SK-N-SH treated with all-trans-retinoic acid at 6 μM for 48 hours (cell line): ENCODE measurements around the gene SIRT7.

Experiments used
- ATAC-seq: fragments of 200-7000 bp; cut with Tn5 transposase; 3 replicates; pipeline ENCODE4 v1.9.1; 2020; ENCODE audit warnings: mild to moderate bottlenecking, moderate library complexity
- CSDC2 ChIP-seq: fragments of 250-450 bp; sonication (Bioruptor Pico); IDR thresholded peaks from 2 replicates; pipeline ENCODE4 v1.5.0; 2020; ENCODE audit warnings: mild to moderate bottlenecking, moderate library complexity
- ESRRG ChIP-seq: fragments of 250-450 bp; sonication (Bioruptor Pico); IDR thresholded peaks from 2 replicates; pipeline ENCODE4 v1.6.1; 2021; ENCODE audit warnings: mild to moderate bottlenecking
- GLIS3 ChIP-seq: fragments of 250-450 bp; sonication (Bioruptor Pico); IDR thresholded peaks from 2 replicates; pipeline ENCODE4 v1.5.0; 2020; ENCODE audit warnings: mild to moderate bottlenecking, moderate library complexity
- ISL1 ChIP-seq: fragments of 250-450 bp; sonication (Bioruptor Pico); IDR thresholded peaks from 2 replicates; pipeline ENCODE4 v2.1.2; 2022; ENCODE audit warnings: mild to moderate bottlenecking, moderate library complexity
- OSR1 ChIP-seq: fragments of 250-450 bp; sonication (Bioruptor Pico); IDR thresholded peaks from 2 replicates; pipeline ENCODE4 v1.8.0; 2022; ENCODE audit warnings: moderate library complexity, mild to moderate bottlenecking, inconsistent platforms
- PPARA ChIP-seq: fragments of 250-450 bp; sonication (Bioruptor Pico); IDR thresholded peaks from 2 replicates; pipeline ENCODE4 v1.5.0; 2020; ENCODE audit warnings: mild to moderate bottlenecking, borderline replicate concordance
- SNAI2 ChIP-seq: fragments of 250-450 bp; sonication (Bioruptor Pico); IDR thresholded peaks from 2 replicates; pipeline ENCODE4 v1.5.0; 2020; ENCODE audit warnings: mild to moderate bottlenecking, moderate library complexity
- TCF4 ChIP-seq: fragments of 250-450 bp; sonication (Bioruptor Pico); IDR thresholded peaks from 2 replicates; pipeline ENCODE4 v1.8.0; 2021; ENCODE audit warnings: mild to moderate bottlenecking, moderate library complexity, borderline replicate concordance
- TOX ChIP-seq: fragments of 250-450 bp; sonication (Bioruptor Pico); IDR thresholded peaks from 2 replicates; pipeline ENCODE4 v1.8.0; 2021; ENCODE audit warnings: mild to moderate bottlenecking, moderate library complexity, borderline replicate concordance
- ZC3H10 ChIP-seq: fragments of 250-450 bp; sonication (Bioruptor Pico); IDR thresholded peaks from 2 replicates; pipeline ENCODE4 v1.5.1; 2021; ENCODE audit warnings: mild to moderate bottlenecking, moderate library complexity
- ZFP3 ChIP-seq: fragments of 250-450 bp; sonication (Bioruptor Pico); IDR thresholded peaks from 2 replicates; pipeline ENCODE4 v1.5.0; 2020; ENCODE audit warnings: mild to moderate bottlenecking, moderate library complexity
- ZFP30 ChIP-seq: fragments of 450-650 bp; formaldehyde crosslinking; IDR thresholded peaks from 2 replicates; pipeline ENCODE4 v1.5.0; 2022; ENCODE audit warnings: mild to moderate bottlenecking, moderate library complexity
- ZNF70 ChIP-seq: fragments of 450-650 bp; formaldehyde crosslinking; IDR thresholded peaks from 2 replicates; pipeline ENCODE4 v1.5.0; 2020; ENCODE audit warnings: mild to moderate bottlenecking, moderate library complexity
- ZNF8 ChIP-seq: fragments of 450-650 bp; formaldehyde crosslinking; IDR thresholded peaks from 2 replicates; pipeline ENCODE4 v1.5.0; 2020; ENCODE audit warnings: mild to moderate bottlenecking, moderate library complexity
- TF ChIP-seq, protein P1 (sequence below): fragments of 250-450 bp; sonication (Bioruptor Pico); IDR thresholded peaks from 2 replicates; pipeline ENCODE4 v1.5.0; 2020; ENCODE audit warnings: mild to moderate bottlenecking, moderate library complexity
- TF ChIP-seq, protein P2 (sequence below): fragments of 250-450 bp; sonication (Bioruptor Pico); IDR thresholded peaks from 2 replicates; pipeline ENCODE4 v1.8.0; 2020; ENCODE audit warnings: mild to moderate bottlenecking, moderate library complexity, borderline replicate concordance
- TF ChIP-seq, protein P3 (sequence below): fragments of 250-450 bp; sonication (Bioruptor Pico); IDR thresholded peaks from 2 replicates; pipeline ENCODE4 v1.8.0; 2021; ENCODE audit warnings: low read depth, mild to moderate bottlenecking, moderate library complexity, borderline replicate concordance
- TF ChIP-seq, protein P4 (sequence below): fragments of 250-450 bp; sonication (Bioruptor Pico); IDR thresholded peaks from 2 replicates; pipeline ENCODE4 v1.5.1; 2021; ENCODE audit warnings: mild to moderate bottlenecking, moderate library complexity

The SIRT7 gene

DNA sequence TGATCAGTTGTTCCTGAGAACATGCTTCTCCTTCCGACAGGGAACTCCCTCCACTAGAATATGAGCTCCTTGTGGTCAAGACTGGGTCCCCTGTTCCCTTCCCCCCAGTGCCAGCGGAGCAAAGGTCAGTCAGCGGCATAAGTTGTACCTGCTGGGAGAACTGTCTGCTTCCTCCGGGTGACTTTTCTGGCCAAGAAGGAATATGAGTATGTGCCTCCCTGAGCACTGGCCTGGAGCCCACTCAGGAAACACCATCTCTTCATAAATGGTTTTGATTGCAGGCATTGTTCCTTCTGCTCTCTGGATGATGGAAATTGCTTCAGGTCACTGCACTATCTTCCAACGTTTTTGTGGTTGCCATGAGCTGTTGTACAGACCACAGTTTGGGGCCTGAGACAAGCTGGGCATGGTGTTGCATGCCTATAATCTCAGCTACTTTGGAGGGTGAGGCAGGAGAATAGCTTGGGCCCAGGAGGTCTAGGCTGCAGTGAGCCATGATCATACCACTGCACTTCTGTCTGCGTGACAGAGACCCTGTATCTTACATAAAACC, 54.8 kb downstream of the SIRT7 start:
- no peak for ATAC-seq
- TF ChIP-seq GLIS3 (CRISPR knock-in tag) (no peak), SNAI2 (CRISPR knock-in tag) (no peak), TOX (CRISPR knock-in tag) (no peak), ZFP3 (CRISPR knock-in tag) (no peak), ZNF8 (CRISPR knock-in tag) (no peak), CSDC2 (CRISPR knock-in tag) (no peak), ISL1 (no peak), ZC3H10 (CRISPR knock-in tag) (no peak), TCF4 (no peak), ZNF70 (no peak), PPARA (CRISPR knock-in tag) (no peak), ESRRG (CRISPR knock-in tag) (no peak), OSR1 (CRISPR knock-in tag) (no peak), ZFP30 (CRISPR knock-in tag) (no peak)
- TF ChIP-seq, protein P1, sequence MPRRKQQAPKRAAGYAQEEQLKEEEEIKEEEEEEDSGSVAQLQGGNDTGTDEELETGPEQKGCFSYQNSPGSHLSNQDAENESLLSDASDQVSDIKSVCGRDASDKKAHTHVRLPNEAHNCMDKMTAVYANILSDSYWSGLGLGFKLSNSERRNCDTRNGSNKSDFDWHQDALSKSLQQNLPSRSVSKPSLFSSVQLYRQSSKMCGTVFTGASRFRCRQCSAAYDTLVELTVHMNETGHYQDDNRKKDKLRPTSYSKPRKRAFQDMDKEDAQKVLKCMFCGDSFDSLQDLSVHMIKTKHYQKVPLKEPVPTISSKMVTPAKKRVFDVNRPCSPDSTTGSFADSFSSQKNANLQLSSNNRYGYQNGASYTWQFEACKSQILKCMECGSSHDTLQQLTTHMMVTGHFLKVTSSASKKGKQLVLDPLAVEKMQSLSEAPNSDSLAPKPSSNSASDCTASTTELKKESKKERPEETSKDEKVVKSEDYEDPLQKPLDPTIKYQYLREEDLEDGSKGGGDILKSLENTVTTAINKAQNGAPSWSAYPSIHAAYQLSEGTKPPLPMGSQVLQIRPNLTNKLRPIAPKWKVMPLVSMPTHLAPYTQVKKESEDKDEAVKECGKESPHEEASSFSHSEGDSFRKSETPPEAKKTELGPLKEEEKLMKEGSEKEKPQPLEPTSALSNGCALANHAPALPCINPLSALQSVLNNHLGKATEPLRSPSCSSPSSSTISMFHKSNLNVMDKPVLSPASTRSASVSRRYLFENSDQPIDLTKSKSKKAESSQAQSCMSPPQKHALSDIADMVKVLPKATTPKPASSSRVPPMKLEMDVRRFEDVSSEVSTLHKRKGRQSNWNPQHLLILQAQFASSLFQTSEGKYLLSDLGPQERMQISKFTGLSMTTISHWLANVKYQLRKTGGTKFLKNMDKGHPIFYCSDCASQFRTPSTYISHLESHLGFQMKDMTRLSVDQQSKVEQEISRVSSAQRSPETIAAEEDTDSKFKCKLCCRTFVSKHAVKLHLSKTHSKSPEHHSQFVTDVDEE (CRISPR knock-in tag): no peak
- TF ChIP-seq, protein P2, sequence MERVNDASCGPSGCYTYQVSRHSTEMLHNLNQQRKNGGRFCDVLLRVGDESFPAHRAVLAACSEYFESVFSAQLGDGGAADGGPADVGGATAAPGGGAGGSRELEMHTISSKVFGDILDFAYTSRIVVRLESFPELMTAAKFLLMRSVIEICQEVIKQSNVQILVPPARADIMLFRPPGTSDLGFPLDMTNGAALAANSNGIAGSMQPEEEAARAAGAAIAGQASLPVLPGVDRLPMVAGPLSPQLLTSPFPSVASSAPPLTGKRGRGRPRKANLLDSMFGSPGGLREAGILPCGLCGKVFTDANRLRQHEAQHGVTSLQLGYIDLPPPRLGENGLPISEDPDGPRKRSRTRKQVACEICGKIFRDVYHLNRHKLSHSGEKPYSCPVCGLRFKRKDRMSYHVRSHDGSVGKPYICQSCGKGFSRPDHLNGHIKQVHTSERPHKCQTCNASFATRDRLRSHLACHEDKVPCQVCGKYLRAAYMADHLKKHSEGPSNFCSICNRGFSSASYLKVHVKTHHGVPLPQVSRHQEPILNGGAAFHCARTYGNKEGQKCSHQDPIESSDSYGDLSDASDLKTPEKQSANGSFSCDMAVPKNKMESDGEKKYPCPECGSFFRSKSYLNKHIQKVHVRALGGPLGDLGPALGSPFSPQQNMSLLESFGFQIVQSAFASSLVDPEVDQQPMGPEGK (CRISPR knock-in tag): no peak
- TF ChIP-seq, protein P3, sequence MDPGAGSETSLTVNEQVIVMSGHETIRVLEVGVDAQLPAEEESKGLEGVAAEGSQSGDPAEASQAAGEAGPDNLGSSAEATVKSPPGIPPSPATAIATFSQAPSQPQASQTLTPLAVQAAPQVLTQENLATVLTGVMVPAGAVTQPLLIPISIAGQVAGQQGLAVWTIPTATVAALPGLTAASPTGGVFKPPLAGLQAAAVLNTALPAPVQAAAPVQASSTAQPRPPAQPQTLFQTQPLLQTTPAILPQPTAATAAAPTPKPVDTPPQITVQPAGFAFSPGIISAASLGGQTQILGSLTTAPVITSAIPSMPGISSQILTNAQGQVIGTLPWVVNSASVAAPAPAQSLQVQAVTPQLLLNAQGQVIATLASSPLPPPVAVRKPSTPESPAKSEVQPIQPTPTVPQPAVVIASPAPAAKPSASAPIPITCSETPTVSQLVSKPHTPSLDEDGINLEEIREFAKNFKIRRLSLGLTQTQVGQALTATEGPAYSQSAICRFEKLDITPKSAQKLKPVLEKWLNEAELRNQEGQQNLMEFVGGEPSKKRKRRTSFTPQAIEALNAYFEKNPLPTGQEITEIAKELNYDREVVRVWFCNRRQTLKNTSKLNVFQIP (CRISPR knock-in tag): no peak
- TF ChIP-seq, protein P4, sequence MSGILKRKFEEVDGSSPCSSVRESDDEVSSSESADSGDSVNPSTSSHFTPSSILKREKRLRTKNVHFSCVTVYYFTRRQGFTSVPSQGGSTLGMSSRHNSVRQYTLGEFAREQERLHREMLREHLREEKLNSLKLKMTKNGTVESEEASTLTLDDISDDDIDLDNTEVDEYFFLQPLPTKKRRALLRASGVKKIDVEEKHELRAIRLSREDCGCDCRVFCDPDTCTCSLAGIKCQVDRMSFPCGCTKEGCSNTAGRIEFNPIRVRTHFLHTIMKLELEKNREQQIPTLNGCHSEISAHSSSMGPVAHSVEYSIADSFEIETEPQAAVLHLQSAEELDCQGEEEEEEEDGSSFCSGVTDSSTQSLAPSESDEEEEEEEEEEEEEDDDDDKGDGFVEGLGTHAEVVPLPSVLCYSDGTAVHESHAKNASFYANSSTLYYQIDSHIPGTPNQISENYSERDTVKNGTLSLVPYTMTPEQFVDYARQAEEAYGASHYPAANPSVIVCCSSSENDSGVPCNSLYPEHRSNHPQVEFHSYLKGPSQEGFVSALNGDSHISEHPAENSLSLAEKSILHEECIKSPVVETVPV: no peak
- TF ChIP-seq, all 23 proteins: peak for 0
